Measurements from ENCODE around the gene UNK. TPM values are rescaled to one million over a fixed set of nuclear protein-coding genes. Genes with fewer than 3 reads are reported as not detected.

UNK gene
- total and polyA plus RNA-seq, 9 of the 15 experiments (the other 6 are each of a cell fraction or from before 2014, with no cell fraction given): 12.8 to 38.6 (median 24.8) TPM

- no peak for TF ChIP-seq PBX2 (CRISPR knock-in tag; IDR thresholded peaks at IDR 0.05; ENCODE audit: low read depth)
- no peak for TF ChIP-seq PBX2 (tag; conservative IDR thresholded peaks at IDR 0.05; ENCODE audit: low read depth)
- TF ChIP-seq, protein P1, sequence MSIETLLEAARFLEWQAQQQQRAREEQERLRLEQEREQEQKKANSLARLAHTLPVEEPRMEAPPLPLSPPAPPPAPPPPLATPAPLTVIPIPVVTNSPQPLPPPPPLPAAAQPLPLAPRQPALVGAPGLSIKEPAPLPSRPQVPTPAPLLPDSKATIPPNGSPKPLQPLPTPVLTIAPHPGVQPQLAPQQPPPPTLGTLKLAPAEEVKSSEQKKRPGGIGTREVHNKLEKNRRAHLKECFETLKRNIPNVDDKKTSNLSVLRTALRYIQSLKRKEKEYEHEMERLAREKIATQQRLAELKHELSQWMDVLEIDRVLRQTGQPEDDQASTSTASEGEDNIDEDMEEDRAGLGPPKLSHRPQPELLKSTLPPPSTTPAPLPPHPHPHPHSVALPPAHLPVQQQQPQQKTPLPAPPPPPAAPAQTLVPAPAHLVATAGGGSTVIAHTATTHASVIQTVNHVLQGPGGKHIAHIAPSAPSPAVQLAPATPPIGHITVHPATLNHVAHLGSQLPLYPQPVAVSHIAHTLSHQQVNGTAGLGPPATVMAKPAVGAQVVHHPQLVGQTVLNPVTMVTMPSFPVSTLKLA (conservative IDR thresholded peaks at IDR 0.05): peak; percentile 93 to 94
- TF ChIP-seq NUFIP1 (IDR thresholded peaks at IDR 0.05; ENCODE audit: partially characterized antibody): no peak
- TF ChIP-seq, protein P2, sequence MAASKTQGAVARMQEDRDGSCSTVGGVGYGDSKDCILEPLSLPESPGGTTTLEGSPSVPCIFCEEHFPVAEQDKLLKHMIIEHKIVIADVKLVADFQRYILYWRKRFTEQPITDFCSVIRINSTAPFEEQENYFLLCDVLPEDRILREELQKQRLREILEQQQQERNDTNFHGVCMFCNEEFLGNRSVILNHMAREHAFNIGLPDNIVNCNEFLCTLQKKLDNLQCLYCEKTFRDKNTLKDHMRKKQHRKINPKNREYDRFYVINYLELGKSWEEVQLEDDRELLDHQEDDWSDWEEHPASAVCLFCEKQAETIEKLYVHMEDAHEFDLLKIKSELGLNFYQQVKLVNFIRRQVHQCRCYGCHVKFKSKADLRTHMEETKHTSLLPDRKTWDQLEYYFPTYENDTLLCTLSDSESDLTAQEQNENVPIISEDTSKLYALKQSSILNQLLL (CRISPR knock-in tag; IDR thresholded peaks at IDR 0.05; ENCODE audit: borderline replicate concordance): no peak
- TF ChIP-seq NR2C1 (IDR thresholded peaks at IDR 0.05): peak; percentile 48; the same call in 1 of the 2 replicates
- TF ChIP-seq NR2C1 (tag; IDR thresholded peaks at IDR 0.05): peak; percentile 84
- no peak for TF ChIP-seq KDM2B (CRISPR knock-in tag; IDR thresholded peaks at IDR 0.05)
- TF ChIP-seq, protein P3, sequence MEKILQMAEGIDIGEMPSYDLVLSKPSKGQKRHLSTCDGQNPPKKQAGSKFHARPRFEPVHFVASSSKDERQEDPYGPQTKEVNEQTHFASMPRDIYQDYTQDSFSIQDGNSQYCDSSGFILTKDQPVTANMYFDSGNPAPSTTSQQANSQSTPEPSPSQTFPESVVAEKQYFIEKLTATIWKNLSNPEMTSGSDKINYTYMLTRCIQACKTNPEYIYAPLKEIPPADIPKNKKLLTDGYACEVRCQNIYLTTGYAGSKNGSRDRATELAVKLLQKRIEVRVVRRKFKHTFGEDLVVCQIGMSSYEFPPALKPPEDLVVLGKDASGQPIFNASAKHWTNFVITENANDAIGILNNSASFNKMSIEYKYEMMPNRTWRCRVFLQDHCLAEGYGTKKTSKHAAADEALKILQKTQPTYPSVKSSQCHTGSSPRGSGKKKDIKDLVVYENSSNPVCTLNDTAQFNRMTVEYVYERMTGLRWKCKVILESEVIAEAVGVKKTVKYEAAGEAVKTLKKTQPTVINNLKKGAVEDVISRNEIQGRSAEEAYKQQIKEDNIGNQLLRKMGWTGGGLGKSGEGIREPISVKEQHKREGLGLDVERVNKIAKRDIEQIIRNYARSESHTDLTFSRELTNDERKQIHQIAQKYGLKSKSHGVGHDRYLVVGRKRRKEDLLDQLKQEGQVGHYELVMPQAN (IDR thresholded peaks at IDR 0.05; ENCODE audit: borderline replicate concordance): peak; percentile 73
- no peak for TF ChIP-seq ZNF561 (CRISPR knock-in tag; conservative IDR thresholded peaks at IDR 0.05)
- TF ChIP-seq TEAD4 (IDR thresholded peaks at IDR 0.05; ENCODE audit: low read length): no peak; the same call in none of the 2 replicates
- no peak for TF ChIP-seq TEAD4 (CRISPR knock-in tag; IDR thresholded peaks at IDR 0.05; ENCODE audit: borderline replicate concordance)
- TF ChIP-seq KLF13 (tag; IDR thresholded peaks at IDR 0.05; ENCODE audit: borderline replicate concordance, low read depth): no peak
- peak; percentile 95 for TF ChIP-seq SUPT5H (IDR thresholded peaks at IDR 0.05)
- no peak for TF ChIP-seq POU5F1 (IDR thresholded peaks at IDR 0.05; ENCODE audit: borderline replicate concordance, low read depth, low read length, partially characterized antibody)
- no peak for TF ChIP-seq ID3 (CRISPR knock-in tag; IDR thresholded peaks at IDR 0.05)
- TF ChIP-seq ID3 (tag; IDR thresholded peaks at IDR 0.05): peak; percentile 43
- no peak for TF ChIP-seq FUS (optimal IDR thresholded peaks at IDR 0.05; ENCODE audit: low read depth, low read length)
- no peak for TF ChIP-seq ZNF707 (CRISPR knock-in tag; conservative IDR thresholded peaks at IDR 0.05)
- TF ChIP-seq SAFB (IDR thresholded peaks at IDR 0.05; ENCODE audit: borderline replicate concordance, low read depth, low read length): no peak
Observed at GRCh38 chr17:75855310-75856061, 70.9 kb downstream of the UNK start, which contains the start of gene WBP2 (continued).
